MM.1S (cell line): ENCODE data around the gene ADO.

ENCODE experiments used
- DNase-seq: peaks from one replicate; pipeline ENCODE4 v3.0.0-alpha.2; 2015
- H2AFZ ChIP-seq: fragments of 300-600 bp; sonication (generic); 2 replicates; pipeline ENCODE4 v1.6.0; 2016; ENCODE audit warnings: antibody characterized with exemption, low read length
- H3F3A ChIP-seq: fragments of 300-600 bp; sonication (generic); 2 replicates; pipeline ENCODE4 v1.6.1; 2016; ENCODE audit warnings: mild to moderate bottlenecking, antibody characterized with exemption, low read length, moderate library complexity, mixed read lengths; ENCODE audit not compliant: insufficient read depth
- H3K27ac ChIP-seq: fragments of 300-600 bp; sonication (generic); 2 replicates; pipeline ENCODE4 v1.5.1; 2016; ENCODE audit warnings: mild to moderate bottlenecking, low read length
- H3K27me3 ChIP-seq: fragments of 300-600 bp; sonication (generic); replicated peaks from 2 replicates; pipeline ENCODE4 v1.6.0; 2016; ENCODE audit warnings: low read length; ENCODE audit not compliant: insufficient read depth
- H3K36me3 ChIP-seq: fragments of 300-600 bp; sonication (generic); replicated peaks from 2 replicates; pipeline ENCODE4 v1.6.1; 2016; ENCODE audit warnings: mild to moderate bottlenecking, low read length, mixed read lengths; ENCODE audit not compliant: insufficient read depth
- H3K4me1 ChIP-seq: fragments of 300-600 bp; sonication (generic); 2 replicates; pipeline ENCODE4 v1.6.1; 2016; ENCODE audit warnings: low read length, mixed read lengths
- H3K4me2 ChIP-seq: fragments of 300-600 bp; sonication (generic); 2 replicates; pipeline ENCODE4 v1.6.0; 2016; ENCODE audit warnings: low read depth, low read length
- H3K4me3 ChIP-seq: fragments of 300-600 bp; sonication (generic); 2 replicates; pipeline ENCODE4 v1.5.1; 2016; ENCODE audit warnings: low read length, mixed read lengths
- H3K79me2 ChIP-seq: fragments of 300-600 bp; sonication (generic); 2 replicates; pipeline ENCODE4 v1.6.1; 2016; ENCODE audit warnings: mixed run types, low read length, mixed read lengths
- H3K9ac ChIP-seq: fragments of 300-600 bp; sonication (generic); 2 replicates; pipeline ENCODE4 v1.6.1; 2016; ENCODE audit warnings: low read length, mixed read lengths
- H3K9me2 ChIP-seq: fragments of 300-600 bp; sonication (generic); replicated peaks from 2 replicates; pipeline ENCODE4 v1.6.1; 2016; ENCODE audit warnings: mild to moderate bottlenecking, low read length, mixed read lengths; ENCODE audit not compliant: insufficient read depth
- H3K9me3 ChIP-seq: fragments of 300-600 bp; sonication (generic); replicated peaks from 2 replicates; pipeline ENCODE4 v1.6.1; 2016; ENCODE audit warnings: mild to moderate bottlenecking, low read length, mixed read lengths; ENCODE audit not compliant: insufficient read depth
- H4K20me1 ChIP-seq: fragments of 300-600 bp; sonication (generic); 2 replicates; pipeline ENCODE4 v1.6.1; 2016; ENCODE audit warnings: mild to moderate bottlenecking, low read length, moderate library complexity, mixed read lengths; ENCODE audit not compliant: insufficient read depth
- EZH2 ChIP-seq: fragments of 300-600 bp; sonication (generic); optimal IDR thresholded peaks from 2 replicates; pipeline ENCODE3; 2017; ENCODE audit warnings: low read depth, mild to moderate bottlenecking, antibody characterized with exemption, low read length, mixed read lengths
- EZH2phosphoT487 ChIP-seq: fragments of 300-600 bp; sonication (generic); IDR thresholded peaks from 2 replicates; pipeline ENCODE4 v1.6.1; 2018; ENCODE audit warnings: antibody characterized with exemption, low read length
- TF ChIP-seq, protein P1 (sequence below): fragments of 300-600 bp; sonication (generic); IDR thresholded peaks from 2 replicates; pipeline ENCODE4 v1.5.1; 2016; ENCODE audit warnings: antibody characterized with exemption, low read length, mixed read lengths

The ADO gene

DNA sequence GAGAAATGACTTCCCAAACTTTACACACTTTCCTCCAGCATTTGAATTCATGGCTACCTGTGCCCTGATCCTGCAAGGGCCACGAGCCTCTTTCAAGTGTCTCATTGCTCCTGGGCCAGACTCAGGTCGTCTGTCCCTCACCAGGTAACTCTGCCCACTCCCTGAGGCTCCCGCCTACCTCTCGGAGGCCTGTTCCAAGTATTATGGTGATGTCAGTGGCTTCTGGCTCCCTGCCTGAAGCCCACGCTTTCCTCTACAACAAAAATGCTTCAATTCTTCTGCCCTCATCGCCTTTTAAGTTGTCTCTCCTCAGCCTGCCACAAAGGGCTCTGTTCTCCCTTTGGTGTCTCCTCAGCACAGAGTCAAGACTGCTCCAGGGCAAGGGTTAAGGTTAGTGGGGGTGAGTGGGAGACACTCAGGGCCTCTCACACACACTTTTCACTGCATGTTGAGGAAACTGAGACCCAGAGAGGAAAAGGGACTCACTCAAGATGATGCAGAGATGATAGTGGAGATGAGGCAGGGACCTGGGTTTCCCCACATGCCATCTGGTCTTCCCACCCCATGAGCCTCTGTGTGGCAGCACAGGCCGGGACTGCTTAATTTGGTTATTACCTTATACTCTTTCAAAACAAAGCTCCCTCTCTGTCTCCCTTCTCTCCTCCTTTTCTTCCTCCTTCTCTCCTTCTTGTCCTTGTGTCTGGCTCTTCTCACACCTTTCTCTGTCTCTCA is 39.9 kb downstream of the ADO start:
- no peaks in the 10 kb centered on the region for H4K20me1 ChIP-seq

DNA sequence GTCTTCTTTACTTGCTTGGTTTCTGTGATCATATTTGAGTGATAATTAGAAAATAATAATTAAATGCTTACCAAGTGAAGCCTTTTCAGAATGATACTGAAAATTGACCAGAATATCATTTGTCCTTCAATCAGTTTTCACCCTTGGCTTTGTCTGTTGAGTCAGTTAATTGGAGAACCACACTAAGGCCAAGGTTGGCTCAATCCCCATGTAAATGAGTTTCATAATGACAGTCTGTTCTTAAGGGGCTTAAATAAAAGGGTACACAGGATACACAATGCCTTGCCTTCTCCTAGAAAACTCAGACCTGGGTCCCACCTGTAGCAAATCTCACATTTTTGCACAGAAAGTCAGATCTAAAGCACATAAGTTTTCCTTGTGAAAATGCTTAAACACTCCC is 42.9 kb downstream of the ADO start:
- no peak overlapping the region for H2AFZ ChIP-seq
- no peak overlapping the region for H3K27ac ChIP-seq
- H3K9me2 ChIP-seq = no peaks in the 10 kb centered on the region
- H3K4me3 ChIP-seq = no peak overlapping the region
- H3F3A ChIP-seq = no peaks in the 10 kb centered on the region
- DNase-seq = no peak
- no peaks in the 10 kb centered on the region for H4K20me1 ChIP-seq
- peaks cover 9% of the 10 kb centered on the region for H3K4me1 ChIP-seq
- no peaks in the 10 kb centered on the region for H3K27me3 ChIP-seq
- no peak overlapping the region for H3K4me2 ChIP-seq
- no peaks in the 10 kb centered on the region for H3K9me3 ChIP-seq
- no peak overlapping the region for H3K9ac ChIP-seq
- no peaks in the 10 kb centered on the region for H3K36me3 ChIP-seq
- H3K79me2 ChIP-seq = no peaks in the 10 kb centered on the region
- no peak for TF ChIP-seq EZH2phosphoT487
- TF ChIP-seq, protein P1, sequence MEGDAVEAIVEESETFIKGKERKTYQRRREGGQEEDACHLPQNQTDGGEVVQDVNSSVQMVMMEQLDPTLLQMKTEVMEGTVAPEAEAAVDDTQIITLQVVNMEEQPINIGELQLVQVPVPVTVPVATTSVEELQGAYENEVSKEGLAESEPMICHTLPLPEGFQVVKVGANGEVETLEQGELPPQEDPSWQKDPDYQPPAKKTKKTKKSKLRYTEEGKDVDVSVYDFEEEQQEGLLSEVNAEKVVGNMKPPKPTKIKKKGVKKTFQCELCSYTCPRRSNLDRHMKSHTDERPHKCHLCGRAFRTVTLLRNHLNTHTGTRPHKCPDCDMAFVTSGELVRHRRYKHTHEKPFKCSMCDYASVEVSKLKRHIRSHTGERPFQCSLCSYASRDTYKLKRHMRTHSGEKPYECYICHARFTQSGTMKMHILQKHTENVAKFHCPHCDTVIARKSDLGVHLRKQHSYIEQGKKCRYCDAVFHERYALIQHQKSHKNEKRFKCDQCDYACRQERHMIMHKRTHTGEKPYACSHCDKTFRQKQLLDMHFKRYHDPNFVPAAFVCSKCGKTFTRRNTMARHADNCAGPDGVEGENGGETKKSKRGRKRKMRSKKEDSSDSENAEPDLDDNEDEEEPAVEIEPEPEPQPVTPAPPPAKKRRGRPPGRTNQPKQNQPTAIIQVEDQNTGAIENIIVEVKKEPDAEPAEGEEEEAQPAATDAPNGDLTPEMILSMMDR = no peak
- TF ChIP-seq EZH2 = no peak

More for the DNA sequence above, 39.9 kb downstream of the ADO start:
- Histone ChIP-seq H3F3A (no peaks in the 10 kb centered on the region), H3K4me1 (no peaks in the 10 kb centered on the region), H3K27me3 (no peaks in the 10 kb centered on the region), H3K79me2 (no peaks in the 10 kb centered on the region), H3K27ac (no peak overlapping the region), H3K9me3 (no peaks in the 10 kb centered on the region), H3K9me2 (no peaks in the 10 kb centered on the region), H2AFZ (no peak overlapping the region), H3K4me2 (no peak overlapping the region), H3K4me3 (no peak overlapping the region), H3K9ac (no peak overlapping the region), H3K36me3 (no peaks in the 10 kb centered on the region)
- TF ChIP-seq EZH2 (no peak), EZH2phosphoT487 (no peak)
- TF ChIP-seq, protein P1 = no peak
- DNase-seq = no peak

DNA sequence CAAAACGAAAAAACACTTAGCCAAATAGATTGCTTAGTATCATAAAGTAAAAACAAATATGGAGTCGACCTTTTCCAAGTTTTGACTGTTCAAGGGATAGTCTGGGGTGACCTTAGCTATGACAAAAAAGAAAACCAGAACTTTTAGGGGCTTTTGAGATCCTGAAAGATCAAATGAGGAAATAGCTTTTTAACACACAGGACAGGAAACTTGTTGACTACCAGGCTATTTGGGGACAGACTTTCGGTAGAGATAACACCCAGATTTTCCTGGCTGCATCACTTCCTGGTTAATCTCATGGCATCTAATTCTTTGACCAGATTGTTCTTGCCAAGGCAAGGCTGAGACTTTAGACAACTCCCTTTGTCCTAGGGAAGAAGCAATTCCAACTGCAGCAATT is 46.1 kb downstream of the ADO start:
- H3F3A ChIP-seq = no peaks in the 10 kb centered on the region
- no peaks in the 10 kb centered on the region for H3K9me2 ChIP-seq
- H3K36me3 ChIP-seq = no peaks in the 10 kb centered on the region
- no peak overlapping the region for H2AFZ ChIP-seq
- peak; percentile 12 for DNase-seq
- H3K79me2 ChIP-seq = no peaks in the 10 kb centered on the region
- H3K9ac ChIP-seq = no peak overlapping the region
- TF ChIP-seq EZH2 = no peak
- no peak for TF ChIP-seq EZH2phosphoT487
- TF ChIP-seq, protein P1 = no peak
- peak overlapping the region; percentile 30; the same call in 1 of the 2 replicates for H3K4me2 ChIP-seq
- H3K9me3 ChIP-seq = no peaks in the 10 kb centered on the region
- H3K4me1 ChIP-seq = peaks cover 20% of the 10 kb centered on the region
- H3K27ac ChIP-seq = peak overlapping the region; percentile 14; the same call in 1 of the 2 replicates
- H4K20me1 ChIP-seq = no peaks in the 10 kb centered on the region
- H3K4me3 ChIP-seq = no peak overlapping the region
- H3K27me3 ChIP-seq = no peaks in the 10 kb centered on the region
